Measurements from ENCODE around the gene PGP. TPM values are rescaled to one million over a fixed set of nuclear protein-coding genes. Genes with fewer than 3 reads are reported as not detected.

The PGP gene
- total RNA-seq, 2 donors from 2014 or later: 31.0 to 32.0 TPM

GRCh38 chr16:2230376-2230775 is 15.7 kb upstream of the PGP start:
- no peak for DNase-seq
- no peaks in the 10 kb centered on the region for H3K27me3 ChIP-seq (ENCODE audit: control insufficient read depth, insufficient read depth, low read length, poor library complexity, severe bottlenecking)
- H3K36me3 ChIP-seq (ENCODE audit: control insufficient read depth, insufficient read depth, low read length): peaks cover 34% of the 10 kb centered on the region
- Mint-ChIP-seq H3K9me3 (no peaks in the 10 kb centered on the region), H3K27me3 (ENCODE audit: insufficient read depth) (peaks cover under 1% of the 10 kb centered on the region), H3K27ac (no peak overlapping the region), H3K36me3 (ENCODE audit: low read depth) (peaks cover 22% of the 10 kb centered on the region), H3K4me1 (no peaks in the 10 kb centered on the region), H3K4me3 (no peak overlapping the region)
- TF ChIP-seq CTCF (conservative IDR thresholded peaks at IDR 0.05): no peak
- H3K27ac ChIP-seq (ENCODE audit: low read depth, low read length): no peak overlapping the region
- no peaks in the 10 kb centered on the region for H3K4me1 ChIP-seq (ENCODE audit: control insufficient read depth, insufficient read depth, low read length)
- H3K9me3 ChIP-seq (ENCODE audit: control insufficient read depth, low read length): no peaks in the 10 kb centered on the region
- H3K4me3 ChIP-seq (ENCODE audit: low read length): no peak overlapping the region
- 95 to 100% methylated on average over 4 to 13 of the region's 13 CpGs for WGBS, 2 experiments (ENCODE audit: insufficient coverage in 1 of 2, insufficient read length in 1 of 2)
- no peak overlapping the region for H3K9ac ChIP-seq (ENCODE audit: extremely low read depth, low read length, poor library complexity, severe bottlenecking)

- Mint-ChIP-seq H3K36me3 (ENCODE audit: low read depth) (peaks cover 21% of the 10 kb centered on the region), H3K4me3 (no peak overlapping the region), H3K4me1 (no peaks in the 10 kb centered on the region), H3K27me3 (ENCODE audit: insufficient read depth) (no peaks in the 10 kb centered on the region), H3K27ac (no peak overlapping the region), H3K9me3 (no peaks in the 10 kb centered on the region)
- Histone ChIP-seq H3K4me1 (ENCODE audit: control insufficient read depth, insufficient read depth, low read length) (no peaks in the 10 kb centered on the region), H3K27me3 (ENCODE audit: control insufficient read depth, insufficient read depth, low read length, poor library complexity, severe bottlenecking) (no peaks in the 10 kb centered on the region), H3K27ac (ENCODE audit: low read depth, low read length) (no peak overlapping the region), H3K9me3 (ENCODE audit: control insufficient read depth, low read length) (no peaks in the 10 kb centered on the region), H3K9ac (ENCODE audit: extremely low read depth, low read length, poor library complexity, severe bottlenecking) (no peak overlapping the region), H3K36me3 (ENCODE audit: control insufficient read depth, insufficient read depth, low read length) (peaks cover 34% of the 10 kb centered on the region), H3K4me3 (ENCODE audit: low read length) (no peak overlapping the region)
- TF ChIP-seq CTCF (conservative IDR thresholded peaks at IDR 0.05): no peak
- no peak for DNase-seq
- WGBS, 2 experiments (ENCODE audit: insufficient coverage in 1 of 2, insufficient read length in 1 of 2): 95 to 96% methylated on average over 18 to 23 of the region's 23 CpGs
Observed at GRCh38 chr16:2229632-2230250, 15.1 kb upstream of the PGP start.

GRCh38 chr16:2229091-2229490 is 14.5 kb upstream of the PGP start:
- no peaks in the 10 kb centered on the region for H3K27me3 ChIP-seq (ENCODE audit: control insufficient read depth, insufficient read depth, low read length, poor library complexity, severe bottlenecking)
- Mint-ChIP-seq H3K27ac (no peak overlapping the region), H3K36me3 (ENCODE audit: low read depth) (peaks cover 21% of the 10 kb centered on the region), H3K4me1 (peaks cover 4% of the 10 kb centered on the region), H3K9me3 (no peaks in the 10 kb centered on the region), H3K27me3 (ENCODE audit: insufficient read depth) (no peaks in the 10 kb centered on the region), H3K4me3 (no peak overlapping the region)
- no peak overlapping the region for H3K27ac ChIP-seq (ENCODE audit: low read depth, low read length)
- no peaks in the 10 kb centered on the region for H3K4me1 ChIP-seq (ENCODE audit: control insufficient read depth, insufficient read depth, low read length)
- 94 to 95% methylated on average over 4 to 12 of the region's 12 CpGs for WGBS, 2 experiments (ENCODE audit: insufficient coverage in 1 of 2, insufficient read length in 1 of 2)
- no peak overlapping the region for H3K9ac ChIP-seq (ENCODE audit: extremely low read depth, low read length, poor library complexity, severe bottlenecking)
- no peaks in the 10 kb centered on the region for H3K9me3 ChIP-seq (ENCODE audit: control insufficient read depth, low read length)
- TF ChIP-seq CTCF (conservative IDR thresholded peaks at IDR 0.05): no peak
- H3K36me3 ChIP-seq (ENCODE audit: control insufficient read depth, insufficient read depth, low read length): peaks cover 33% of the 10 kb centered on the region
- DNase-seq: no peak
- no peak overlapping the region for H3K4me3 ChIP-seq (ENCODE audit: low read length)
